ENCODE results near the gene LRRN2. TPM values are rescaled to one million over a fixed set of nuclear protein-coding genes. Genes with fewer than 3 reads are reported as not detected.

The LRRN2 gene
- polyA plus RNA-seq, 2 of the 4 experiments (the other 2 are of a cell fraction), result 3.6 to 6.6 TPM

- no peak overlapping the region for H3K4me2 ChIP-seq
- H3K4me3 ChIP-seq, result no peak overlapping the region
- POLR2A ChIA-PET, result no interaction called here
- H3K9me3 ChIP-seq, result no peaks in the 10 kb centered on the region
- FAIRE-seq (no peak), DNase-seq (ENCODE audit: low read depth in 1 of 2, low spot score in 1 of 2) (no peak), ATAC-seq (no peak)
- WGBS (ENCODE audit: missing lambda C conversion rate), result 69% methylated on average over 4 of the region's 4 CpGs
- TF ChIP-seq REST (IDR thresholded peaks at IDR 0.05) (no peak), JUN (IDR thresholded peaks at IDR 0.05) (no peak), FOXS1 (CRISPR knock-in tag; IDR thresholded peaks at IDR 0.05) (no peak), POLR2A (IDR thresholded peaks at IDR 0.05; ENCODE audit: low read length) (no peak), CEBPB (IDR thresholded peaks at IDR 0.05) (no peak), MYC (IDR thresholded peaks at IDR 0.05; ENCODE audit: borderline replicate concordance, low read length) (no peak), E2F6 (IDR thresholded peaks at IDR 0.05; ENCODE audit: borderline replicate concordance, low read depth) (no peak), TP53 (CRISPR knock-in tag; IDR thresholded peaks at IDR 0.05) (no peak), FOSL2 (IDR thresholded peaks at IDR 0.05) (no peak), FOSL2 (CRISPR knock-in tag; IDR thresholded peaks at IDR 0.05) (no peak), CHD2 (IDR thresholded peaks at IDR 0.05; ENCODE audit: low read length, partially characterized antibody) (no peak), HOXA7 (CRISPR knock-in tag; IDR thresholded peaks at IDR 0.05) (no peak), EHMT2 (IDR thresholded peaks at IDR 0.05; ENCODE audit: low read depth) (no peak)
- TF ChIP-seq, protein P1, sequence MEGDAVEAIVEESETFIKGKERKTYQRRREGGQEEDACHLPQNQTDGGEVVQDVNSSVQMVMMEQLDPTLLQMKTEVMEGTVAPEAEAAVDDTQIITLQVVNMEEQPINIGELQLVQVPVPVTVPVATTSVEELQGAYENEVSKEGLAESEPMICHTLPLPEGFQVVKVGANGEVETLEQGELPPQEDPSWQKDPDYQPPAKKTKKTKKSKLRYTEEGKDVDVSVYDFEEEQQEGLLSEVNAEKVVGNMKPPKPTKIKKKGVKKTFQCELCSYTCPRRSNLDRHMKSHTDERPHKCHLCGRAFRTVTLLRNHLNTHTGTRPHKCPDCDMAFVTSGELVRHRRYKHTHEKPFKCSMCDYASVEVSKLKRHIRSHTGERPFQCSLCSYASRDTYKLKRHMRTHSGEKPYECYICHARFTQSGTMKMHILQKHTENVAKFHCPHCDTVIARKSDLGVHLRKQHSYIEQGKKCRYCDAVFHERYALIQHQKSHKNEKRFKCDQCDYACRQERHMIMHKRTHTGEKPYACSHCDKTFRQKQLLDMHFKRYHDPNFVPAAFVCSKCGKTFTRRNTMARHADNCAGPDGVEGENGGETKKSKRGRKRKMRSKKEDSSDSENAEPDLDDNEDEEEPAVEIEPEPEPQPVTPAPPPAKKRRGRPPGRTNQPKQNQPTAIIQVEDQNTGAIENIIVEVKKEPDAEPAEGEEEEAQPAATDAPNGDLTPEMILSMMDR (IDR thresholded peaks at IDR 0.05), result no peak
- TF ChIP-seq, protein P2, sequence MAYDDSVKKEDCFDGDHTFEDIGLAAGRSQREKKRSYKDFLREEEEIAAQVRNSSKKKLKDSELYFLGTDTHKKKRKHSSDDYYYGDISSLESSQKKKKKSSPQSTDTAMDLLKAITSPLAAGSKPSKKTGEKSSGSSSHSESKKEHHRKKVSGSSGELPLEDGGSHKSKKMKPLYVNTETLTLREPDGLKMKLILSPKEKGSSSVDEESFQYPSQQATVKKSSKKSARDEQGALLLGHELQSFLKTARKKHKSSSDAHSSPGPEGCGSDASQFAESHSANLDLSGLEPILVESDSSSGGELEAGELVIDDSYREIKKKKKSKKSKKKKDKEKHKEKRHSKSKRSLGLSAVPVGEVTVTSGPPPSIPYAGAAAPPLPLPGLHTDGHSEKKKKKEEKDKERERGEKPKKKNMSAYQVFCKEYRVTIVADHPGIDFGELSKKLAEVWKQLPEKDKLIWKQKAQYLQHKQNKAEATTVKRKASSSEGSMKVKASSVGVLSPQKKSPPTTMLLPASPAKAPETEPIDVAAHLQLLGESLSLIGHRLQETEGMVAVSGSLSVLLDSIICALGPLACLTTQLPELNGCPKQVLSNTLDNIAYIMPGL (CRISPR knock-in tag; IDR thresholded peaks at IDR 0.05; ENCODE audit: borderline replicate concordance), result no peak
- H3K4me1 ChIP-seq, result no peaks in the 10 kb centered on the region
- CTCF ChIA-PET, result interaction anchor here (1.6 to 2.6 kb wide), 3 partner anchors 11 to 194 kb away, joined by 5 to 14 read pairs (median 6); no protein-coding TSS in a partner anchor
- no peak overlapping the region for H3K27ac ChIP-seq
Observed at GRCh38 chr1:204613636-204614035, 71.9 kb downstream of the LRRN2 start.

DNA sequence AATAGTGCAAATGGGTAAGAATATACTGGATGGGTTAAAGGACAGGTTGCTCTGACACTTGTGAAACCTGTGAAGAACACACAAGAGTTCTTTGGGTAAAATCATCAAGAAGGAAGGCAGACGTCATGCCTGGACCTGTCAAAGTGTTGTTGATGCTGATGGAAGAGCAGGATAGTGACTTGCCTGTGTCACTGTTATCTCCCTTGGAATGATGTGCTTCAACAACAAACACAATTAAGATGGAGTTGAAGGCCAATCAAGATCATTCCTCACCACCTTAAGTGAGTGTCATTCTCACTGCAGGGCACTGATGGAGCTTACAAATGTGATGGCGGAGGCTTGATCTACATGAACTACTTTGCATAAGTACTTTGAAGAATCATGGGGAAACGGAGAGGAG, 73.2 kb downstream of the LRRN2 start:
- CTCF ChIA-PET, result interaction anchor here (1.8 to 5.3 kb wide), 2 partner anchors 179 to 195 kb away, joined by 5 to 27 read pairs; no protein-coding TSS in a partner anchor
- no peak for FAIRE-seq
- WGBS (ENCODE audit: missing lambda C conversion rate), result 82% methylated on average over 3 of the region's 3 CpGs
- TF ChIP-seq REST (IDR thresholded peaks at IDR 0.05) (no peak), ATOH8 (CRISPR knock-in tag; IDR thresholded peaks at IDR 0.05; ENCODE audit: low read depth) (no peak), MAX (IDR thresholded peaks at IDR 0.05) (no peak), CHD2 (IDR thresholded peaks at IDR 0.05; ENCODE audit: low read length, partially characterized antibody) (no peak), SMC3 (IDR thresholded peaks at IDR 0.05) (no peak), MYC (IDR thresholded peaks at IDR 0.05; ENCODE audit: borderline replicate concordance, low read length) (no peak), CBX2 (IDR thresholded peaks at IDR 0.05; ENCODE audit: borderline replicate concordance, low read depth) (no peak), FOSL2 (IDR thresholded peaks at IDR 0.05) (no peak), FOSL2 (CRISPR knock-in tag; IDR thresholded peaks at IDR 0.05) (no peak), KDM1A (IDR thresholded peaks at IDR 0.05; ENCODE audit: low read depth) (no peak), RARB (CRISPR knock-in tag; IDR thresholded peaks at IDR 0.05) (no peak), ZSCAN20 (CRISPR knock-in tag; IDR thresholded peaks at IDR 0.05) (no peak)
- TF ChIP-seq, protein P3, sequence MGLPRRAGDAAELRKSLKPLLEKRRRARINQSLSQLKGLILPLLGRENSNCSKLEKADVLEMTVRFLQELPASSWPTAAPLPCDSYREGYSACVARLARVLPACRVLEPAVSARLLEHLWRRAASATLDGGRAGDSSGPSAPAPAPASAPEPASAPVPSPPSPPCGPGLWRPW (IDR thresholded peaks at IDR 0.05), result no peak

More for the DNA sequence above, 73.2 kb downstream of the LRRN2 start:
- no peak for DNase-seq (ENCODE audit: low read depth in 1 of 2, low spot score in 1 of 2)
- no peak overlapping the region for H3K4me2 ChIP-seq
- no peak overlapping the region for H3K27ac ChIP-seq
- POLR2A ChIA-PET, result no interaction called here
- H3K9me3 ChIP-seq, result no peaks in the 10 kb centered on the region
- no peak for ATAC-seq
- no peaks in the 10 kb centered on the region for H3K4me1 ChIP-seq
- no peak overlapping the region for H3K4me3 ChIP-seq

All from A549 (cell line).